AG04449 (cell line): ENCODE results near the gene IGSF9.
"Not testable (repeated sequence)": the region's sequence is repeated elsewhere in the genome, so short reads cannot be mapped to it uniquely, and the experiment has no call there.

Experiments used
- CTCF ChIA-PET: fragments of 350-600 bp; formaldehyde crosslinking; extraction: SDS; loops from one replicate; lab custom pipeline; 2021; ENCODE audit warnings: antibody characterized with exemption; lab: Yijun Ruan, JAX
- POLR2A ChIA-PET: fragments of 400-600, 350-600 bp; formaldehyde crosslinking; extraction: SDS; loops from one replicate; lab custom pipeline; 2020; ENCODE audit warnings: antibody characterized with exemption, inconsistent platforms; lab: Yijun Ruan, JAX
- DNase-seq: peaks from one replicate; pipeline ENCODE4 v3.0.0-alpha.2; 2010; ENCODE audit warnings: low read depth, low spot score
- H3K4me3 ChIP-seq: 2 replicates; pipeline ENCODE4 v1.5.1; 2011; ENCODE audit warnings: low read depth, mild to moderate bottlenecking, control low read depth, low read length
- TF ChIP-seq, protein P1 (sequence below): IDR thresholded peaks from one replicate; pipeline ENCODE4 v1.5.1; 2011; ENCODE audit warnings: mild to moderate bottlenecking, moderate library complexity, low read length, control low read depth, inconsistent platforms; ENCODE audit not compliant: insufficient read depth; ENCODE audit errors: missing control alignments

The IGSF9 gene

GRCh38 chr1:159906960-159907359 is 38.5 kb downstream of the IGSF9 start:
- POLR2A ChIA-PET = no interaction called here
- no peak for DNase-seq
- CTCF ChIA-PET = interaction anchor here (1.6 to 2.5 kb wide), 3 partner anchors 16 to 108 kb away, joined by 6 to 11 read pairs (median 7); no protein-coding TSS in a partner anchor
- H3K4me3 ChIP-seq = no peak overlapping the region
- TF ChIP-seq, protein P1, sequence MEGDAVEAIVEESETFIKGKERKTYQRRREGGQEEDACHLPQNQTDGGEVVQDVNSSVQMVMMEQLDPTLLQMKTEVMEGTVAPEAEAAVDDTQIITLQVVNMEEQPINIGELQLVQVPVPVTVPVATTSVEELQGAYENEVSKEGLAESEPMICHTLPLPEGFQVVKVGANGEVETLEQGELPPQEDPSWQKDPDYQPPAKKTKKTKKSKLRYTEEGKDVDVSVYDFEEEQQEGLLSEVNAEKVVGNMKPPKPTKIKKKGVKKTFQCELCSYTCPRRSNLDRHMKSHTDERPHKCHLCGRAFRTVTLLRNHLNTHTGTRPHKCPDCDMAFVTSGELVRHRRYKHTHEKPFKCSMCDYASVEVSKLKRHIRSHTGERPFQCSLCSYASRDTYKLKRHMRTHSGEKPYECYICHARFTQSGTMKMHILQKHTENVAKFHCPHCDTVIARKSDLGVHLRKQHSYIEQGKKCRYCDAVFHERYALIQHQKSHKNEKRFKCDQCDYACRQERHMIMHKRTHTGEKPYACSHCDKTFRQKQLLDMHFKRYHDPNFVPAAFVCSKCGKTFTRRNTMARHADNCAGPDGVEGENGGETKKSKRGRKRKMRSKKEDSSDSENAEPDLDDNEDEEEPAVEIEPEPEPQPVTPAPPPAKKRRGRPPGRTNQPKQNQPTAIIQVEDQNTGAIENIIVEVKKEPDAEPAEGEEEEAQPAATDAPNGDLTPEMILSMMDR = no peak

GRCh38 chr1:159904036-159904435 is 41.4 kb downstream of the IGSF9 start:
- POLR2A ChIA-PET, H3K4me3 ChIP-seq, DNase-seq: not testable (repeated sequence)
- CTCF ChIA-PET = interaction anchor here (2.1 to 2.8 kb wide), 2 partner anchors 11 to 105 kb away, joined by 7 to 11 read pairs; no protein-coding TSS in a partner anchor

GRCh38 chr1:159902541-159902940 is 42.9 kb downstream of the IGSF9 start:
- POLR2A ChIA-PET = no interaction called here
- DNase-seq = no peak
- H3K4me3 ChIP-seq = no peak overlapping the region
- TF ChIP-seq, protein P1 = no peak
- CTCF ChIA-PET = interaction anchor here (1.1 to 3.3 kb wide), 5 partner anchors 10 to 104 kb away, joined by 3 to 26 read pairs (median 7); no protein-coding TSS in a partner anchor

GRCh38 chr1:159900755-159901360 is 44.6 kb downstream of the IGSF9 start:
- POLR2A ChIA-PET = no interaction called here
- DNase-seq = no peak

DNA sequence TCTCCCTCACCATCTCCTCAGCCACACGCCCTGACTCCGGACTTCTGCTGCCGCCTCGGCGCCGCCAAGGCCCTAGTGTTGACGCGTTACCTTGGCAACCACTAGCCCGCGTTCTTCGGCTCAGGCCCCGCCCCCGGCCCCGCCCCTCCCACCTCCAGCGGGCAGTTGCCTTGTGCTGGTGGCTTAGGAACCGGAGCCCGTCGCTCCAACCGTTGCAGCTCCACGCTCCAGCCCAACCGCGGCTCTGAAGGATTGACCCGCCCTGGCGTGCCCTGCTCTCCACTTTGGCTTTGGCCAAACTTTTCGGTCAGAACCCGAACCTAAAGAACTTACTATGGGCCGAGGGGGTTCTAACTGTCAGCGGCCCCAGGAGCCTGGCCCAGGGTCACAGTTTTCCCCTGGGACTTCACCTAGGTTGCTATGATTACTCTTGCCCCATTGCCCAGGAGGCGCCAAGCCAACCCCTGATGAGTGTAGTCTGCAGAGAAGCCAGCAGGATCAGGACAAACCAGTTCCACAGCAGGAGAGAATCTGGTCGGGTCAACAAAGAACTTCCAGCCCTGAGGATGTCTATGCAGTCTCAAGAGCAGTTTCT is 45.2 kb downstream of the IGSF9 start, which contains the start of gene CFAP45:
Gene CFAP45, minus strand, starts transcription at position 80 of the 595 bp plus-strand sequence. Its CDS starts 67 bp downstream, at position 13.
- no peak within 1 kb of the TSS for H3K4me3 ChIP-seq
- POLR2A ChIA-PET = no interaction called here
- CTCF ChIA-PET = interaction anchor here (1.0 to 3.3 kb wide), 7 partner anchors 7 to 119 kb away, joined by 3 to 26 read pairs (median 5); partner anchors contain the start of gene DUSP23
- no peak for DNase-seq
- TF ChIP-seq, protein P1 = no peak

More at GRCh38 chr1:159900755-159901360, 44.6 kb downstream of the IGSF9 start:
- TF ChIP-seq, protein P1 = no peak
- no peak overlapping the region for H3K4me3 ChIP-seq
- CTCF ChIA-PET = interaction anchor here (1.0 to 3.3 kb wide), 7 partner anchors 8 to 120 kb away, joined by 3 to 26 read pairs (median 5); partner anchors contain the start of gene DUSP23

DNA sequence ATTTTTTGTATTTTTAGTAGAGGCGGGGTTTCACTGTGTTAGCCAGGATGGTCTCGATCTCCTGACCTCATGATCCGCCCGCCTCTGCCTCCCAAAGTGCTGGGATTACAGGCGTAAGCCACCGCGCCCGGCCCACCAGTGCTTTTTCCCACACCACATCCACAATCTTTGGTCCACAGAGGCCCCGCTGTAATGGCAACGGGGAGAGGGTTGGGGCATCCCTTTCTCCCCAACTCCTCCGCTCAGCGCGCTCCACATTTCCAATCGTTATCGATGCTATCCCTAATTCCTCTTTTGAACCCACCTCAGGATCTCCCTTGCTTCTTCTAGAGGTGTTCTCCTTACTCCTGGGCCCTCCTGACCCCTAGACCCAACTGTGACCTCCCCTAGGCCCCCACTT is 45.8 kb downstream of the IGSF9 start:
- H3K4me3 ChIP-seq, DNase-seq, POLR2A ChIA-PET: not testable (repeated sequence)
- CTCF ChIA-PET = interaction anchor here (1.0 to 2.6 kb wide), 3 partner anchors 9 to 100 kb away, joined by 3 to 17 read pairs (median 11); no protein-coding TSS in a partner anchor

GRCh38 chr1:159898527-159898926 is 46.9 kb downstream of the IGSF9 start:
- no peak for DNase-seq
- POLR2A ChIA-PET = no interaction called here
- H3K4me3 ChIP-seq = no peak overlapping the region
- CTCF ChIA-PET = interaction anchor here (1.2 to 15.3 kb wide), 4 partner anchors 99 to 119 kb away, joined by 3 to 1007 read pairs (median 204); partner anchors contain the start of genes DUSP23 and FCRL6
- TF ChIP-seq, protein P1 = no peak
